ENCODE measurements around the gene PTBP3. TPM values are rescaled to one million over a fixed set of nuclear protein-coding genes. Genes with fewer than 3 reads are reported as not detected.

The PTBP3 gene
- total and polyA plus RNA-seq, 2 of the 13 experiments (the other 11 are each of a cell fraction or from before 2014, with no cell fraction given): 52.8 to 61.1 TPM

DNA sequence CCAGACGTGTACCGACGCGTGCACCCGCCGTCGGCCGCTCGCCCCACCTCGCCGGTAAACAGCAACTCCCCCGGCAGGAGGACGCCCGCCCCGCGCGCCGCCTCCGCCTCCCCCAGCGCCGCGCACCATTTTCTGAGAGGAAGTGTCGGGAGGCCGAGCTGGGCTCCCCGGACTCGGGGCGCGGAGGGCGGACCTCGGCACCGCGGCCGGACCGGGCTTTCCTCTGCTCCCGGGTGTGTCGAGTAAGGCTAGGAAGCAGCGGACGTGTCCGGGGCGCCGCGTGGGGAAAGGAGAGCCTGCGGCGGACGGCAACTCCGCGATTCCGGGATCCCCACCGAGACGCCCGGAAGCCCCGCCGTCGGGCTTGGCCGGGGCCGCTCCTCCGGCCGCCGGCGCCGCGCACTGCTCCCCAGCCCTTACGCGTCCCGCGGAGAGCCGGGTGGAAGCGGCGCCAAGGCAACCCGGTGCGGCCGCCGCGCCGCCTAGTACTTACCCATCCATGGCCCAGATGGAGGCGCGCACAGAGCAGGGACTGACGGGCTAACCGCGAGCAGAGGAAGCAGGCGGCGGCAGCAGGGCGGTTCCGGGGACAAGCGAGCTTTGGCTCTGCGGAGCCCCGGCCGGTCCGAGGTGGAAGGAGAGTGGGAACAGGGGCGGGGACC lies at the start of gene PTBP3 (continued):
- TF ChIP-seq ZNF407 (CRISPR knock-in tag; IDR thresholded peaks at IDR 0.05; ENCODE audit: not compliant biosample characterization): no peak
- peak; percentile 77 for TF ChIP-seq PHF8 (CRISPR knock-in tag; IDR thresholded peaks at IDR 0.05)
- TF ChIP-seq TAF1 (CRISPR knock-in tag; IDR thresholded peaks at IDR 0.05): peak; percentile 81
- TF ChIP-seq ZNF550 (CRISPR knock-in tag; IDR thresholded peaks at IDR 0.05; ENCODE audit: borderline replicate concordance): 0 out of 2 replicates have a peak, but pooled peaks have one; percentile 18
- TF ChIP-seq E2F1 (CRISPR knock-in tag; IDR thresholded peaks at IDR 0.05): peak; percentile 60; the same call in 1 of the 2 replicates
- no peak for TF ChIP-seq CBFB (CRISPR knock-in tag; IDR thresholded peaks at IDR 0.05)
- no peak for TF ChIP-seq SIX4 (CRISPR knock-in tag; IDR thresholded peaks at IDR 0.05)
- peak; percentile 47 for TF ChIP-seq NFAT5 (CRISPR knock-in tag; IDR thresholded peaks at IDR 0.05)
- no peak for TF ChIP-seq NFIB (CRISPR knock-in tag; IDR thresholded peaks at IDR 0.05; ENCODE audit: borderline replicate concordance)
- TF ChIP-seq ZFP82 (CRISPR knock-in tag; IDR thresholded peaks at IDR 0.05; ENCODE audit: borderline replicate concordance): peak; percentile 90
- 0 out of 2 replicates have a peak, but pooled peaks have one; percentile 30 for TF ChIP-seq FOXK2 (IDR thresholded peaks at IDR 0.05)
- TF ChIP-seq TARDBP (CRISPR knock-in tag; IDR thresholded peaks at IDR 0.05): peak; percentile 38; the same call in 1 of the 2 replicates
- no peak; the same call in 1 of the 2 replicates for TF ChIP-seq ZNF552 (CRISPR knock-in tag; IDR thresholded peaks at IDR 0.05; ENCODE audit: borderline replicate concordance)
- TF ChIP-seq HDAC1 (CRISPR knock-in tag; IDR thresholded peaks at IDR 0.05): peak; percentile 77
- TF ChIP-seq KDM1A (CRISPR knock-in tag; IDR thresholded peaks at IDR 0.05): no peak
- peak; percentile 76; the same call in 1 of the 2 replicates for TF ChIP-seq ZNF274 (CRISPR knock-in tag; IDR thresholded peaks at IDR 0.05)
